ENCODE data around the gene KIF26A. TPM values are rescaled to one million over a fixed set of nuclear protein-coding genes. Genes with fewer than 3 reads are reported as not detected.

KIF26A gene
- total and polyA plus RNA-seq, 2 of the 13 experiments (the other 11 are each of a cell fraction or from before 2014, with no cell fraction given), result not detected

DNA sequence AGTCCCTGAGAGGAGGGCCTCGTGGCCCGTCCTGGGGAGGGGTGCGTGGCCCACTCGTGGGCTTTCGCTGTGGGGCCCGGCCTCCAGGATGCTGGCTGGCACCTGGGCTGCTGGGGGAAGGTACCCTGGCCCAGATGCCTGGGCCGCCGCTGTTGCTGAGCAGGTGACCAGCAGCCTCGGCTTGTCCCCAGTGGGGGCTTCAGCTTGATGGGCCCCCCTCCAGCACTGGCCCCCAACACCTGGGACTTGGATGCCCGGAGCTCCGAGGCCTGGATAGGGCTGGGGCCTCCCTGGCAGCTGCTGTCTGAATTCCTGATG, 10.8 kb downstream of the KIF26A start:
- no peaks in the 10 kb centered on the region for H3K79me2 ChIP-seq (ENCODE audit: insufficient read depth, low read length)
- intact Hi-C loops (cut with micrococcal nuclease; ENCODE audit: unreplicated experiment), result no loop called here
- no peak overlapping the region for H3K27ac ChIP-seq (ENCODE audit: extremely low read length, insufficient read depth, low read length)

More for the DNA sequence above, 10.8 kb downstream of the KIF26A start:
- H3K36me3 ChIP-seq (replicated peaks in 1 of 2; ENCODE audit: control insufficient read depth in 1 of 2, insufficient read depth in 2 of 2, low read length in 2 of 2), result no peaks in the 10 kb centered on the region
- no TSS peak for BruUV-seq (replicated peaks)
- in situ Hi-C loops (cut with HindIII; ENCODE audit: extremely low pct_ligation_motif_present, low pct_unique_long_range_greater_than_20kb), result no loop called here
- H3K9ac ChIP-seq (ENCODE audit: insufficient read depth, low read depth, low read length), result no peak overlapping the region
- ATAC-seq, result no peak
- no peaks in the 10 kb centered on the region for H3K9me3 ChIP-seq (ENCODE audit: low read length)
- H3K4me3 ChIP-seq (replicated peaks in 1 of 3; ENCODE audit: insufficient read depth in 1 of 3, low read depth in 2 of 3, low read length in 3 of 3), result no peak overlapping the region
- no peak for TF ChIP-seq ZMAT3 (CRISPR knock-in tag; conservative IDR thresholded peaks at IDR 0.05)
- TF ChIP-seq ZNF589 (CRISPR knock-in tag; conservative IDR thresholded peaks at IDR 0.05), result no peak
- TF ChIP-seq RBAK (CRISPR knock-in tag; IDR thresholded peaks at IDR 0.05), result no peak
- TF ChIP-seq, protein P1, sequence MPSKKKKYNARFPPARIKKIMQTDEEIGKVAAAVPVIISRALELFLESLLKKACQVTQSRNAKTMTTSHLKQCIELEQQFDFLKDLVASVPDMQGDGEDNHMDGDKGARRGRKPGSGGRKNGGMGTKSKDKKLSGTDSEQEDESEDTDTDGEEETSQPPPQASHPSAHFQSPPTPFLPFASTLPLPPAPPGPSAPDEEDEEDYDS (CRISPR knock-in tag; IDR thresholded peaks at IDR 0.05), result no peak
- TF ChIP-seq, protein P2, sequence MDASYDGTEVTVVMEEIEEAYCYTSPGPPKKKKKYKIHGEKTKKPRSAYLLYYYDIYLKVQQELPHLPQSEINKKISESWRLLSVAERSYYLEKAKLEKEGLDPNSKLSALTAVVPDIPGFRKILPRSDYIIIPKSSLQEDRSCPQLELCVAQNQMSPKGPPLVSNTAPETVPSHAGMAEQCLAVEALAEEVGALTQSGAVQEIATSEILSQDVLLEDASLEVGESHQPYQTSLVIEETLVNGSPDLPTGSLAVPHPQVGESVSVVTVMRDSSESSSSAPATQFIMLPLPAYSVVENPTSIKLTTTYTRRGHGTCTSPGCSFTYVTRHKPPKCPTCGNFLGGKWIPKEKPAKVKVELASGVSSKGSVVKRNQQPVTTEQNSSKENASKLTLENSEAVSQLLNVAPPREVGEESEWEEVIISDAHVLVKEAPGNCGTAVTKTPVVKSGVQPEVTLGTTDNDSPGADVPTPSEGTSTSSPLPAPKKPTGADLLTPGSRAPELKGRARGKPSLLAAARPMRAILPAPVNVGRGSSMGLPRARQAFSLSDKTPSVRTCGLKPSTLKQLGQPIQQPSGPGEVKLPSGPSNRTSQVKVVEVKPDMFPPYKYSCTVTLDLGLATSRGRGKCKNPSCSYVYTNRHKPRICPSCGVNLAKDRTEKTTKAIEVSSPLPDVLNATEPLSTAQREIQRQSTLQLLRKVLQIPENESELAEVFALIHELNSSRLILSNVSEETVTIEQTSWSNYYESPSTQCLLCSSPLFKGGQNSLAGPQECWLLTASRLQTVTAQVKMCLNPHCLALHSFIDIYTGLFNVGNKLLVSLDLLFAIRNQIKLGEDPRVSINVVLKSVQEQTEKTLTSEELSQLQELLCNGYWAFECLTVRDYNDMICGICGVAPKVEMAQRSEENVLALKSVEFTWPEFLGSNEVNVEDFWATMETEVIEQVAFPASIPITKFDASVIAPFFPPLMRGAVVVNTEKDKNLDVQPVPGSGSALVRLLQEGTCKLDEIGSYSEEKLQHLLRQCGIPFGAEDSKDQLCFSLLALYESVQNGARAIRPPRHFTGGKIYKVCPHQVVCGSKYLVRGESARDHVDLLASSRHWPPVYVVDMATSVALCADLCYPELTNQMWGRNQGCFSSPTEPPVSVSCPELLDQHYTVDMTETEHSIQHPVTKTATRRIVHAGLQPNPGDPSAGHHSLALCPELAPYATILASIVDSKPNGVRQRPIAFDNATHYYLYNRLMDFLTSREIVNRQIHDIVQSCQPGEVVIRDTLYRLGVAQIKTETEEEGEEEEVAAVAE (CRISPR knock-in tag; IDR thresholded peaks at IDR 0.05; ENCODE audit: borderline replicate concordance), result no peak
- ChIA-PET CTCF (ENCODE audit: low intra/inter-chr PET ratio, low total read pairs) (no interaction called here), POLR2A (no interaction called here)
- no CpG with 5 or more reads among the region's 11 CpGs for whole genome bisulfite sequencing (ENCODE audit: low lambda C conversion rate)
- 0 out of 2 replicates have a peak, but pooled peaks cover 3% of the 10 kb centered on the region for H4K20me1 ChIP-seq (ENCODE audit: insufficient read depth, low read length)
- DNase-seq (ENCODE audit: low spot score), result no peak
- no peak overlapping the region for H3K4me2 ChIP-seq (ENCODE audit: low read depth, low read length)
- FAIRE-seq, result no peak
- no peaks in the 10 kb centered on the region for H3K4me1 ChIP-seq (ENCODE audit: insufficient read depth, low read length)
- H2AFZ ChIP-seq (ENCODE audit: low read length), result no peak overlapping the region
- peaks cover 12 to 64% of the 10 kb centered on the region in 2 experiments; a peak in 4 of 5 replicates for H3K27me3 ChIP-seq (ENCODE audit: control insufficient read depth in 1 of 2, insufficient read depth in 2 of 2, low read length in 2 of 2)

Measured in HepG2 (cell line).